Fibroblast of villous mesenchyme (primary cell): ENCODE results near the gene LSM14A. TPM values are rescaled to one million over a fixed set of nuclear protein-coding genes. Genes with fewer than 3 reads are reported as not detected.
"Not testable (repeated sequence)": the region's sequence is repeated elsewhere in the genome, so short reads cannot be mapped to it uniquely, and the experiment has no call there.

Experiments
- DNase-seq: peaks from one replicate; pipeline ENCODE4 v3.0.0-alpha.2; 2010; ENCODE audit warnings: low read depth
- H3K4me3 ChIP-seq: 2 replicates; pipeline ENCODE4 v1.5.1; 2011; ENCODE audit warnings: low read depth, mild to moderate bottlenecking, low read length
- CTCF ChIP-seq: IDR thresholded peaks from 2 replicates; pipeline ENCODE4 v1.5.1; 2012; ENCODE audit warnings: low read depth, mild to moderate bottlenecking, low read length; ENCODE audit not compliant: insufficient read depth
- total RNA-seq: library from RNA; depleted of rRNA; stranded (reverse); fragments of >200 nt; gene quantifications from 2 replicates; pipeline ENCODE4 v1.2.3, GENCODE V29; 2012

The LSM14A gene
- total RNA-seq, 1 donor = 72.1 TPM

GRCh38 chr19:34193876-34194275 is 21.6 kb downstream of the LSM14A start:
- no peak for TF ChIP-seq CTCF
- no peak for DNase-seq
- no peak overlapping the region for H3K4me3 ChIP-seq

- DNase-seq = no peak
- TF ChIP-seq CTCF = no peak
- no peak overlapping the region for H3K4me3 ChIP-seq
Measured at GRCh38 chr19:34201133-34201532, 28.8 kb downstream of the LSM14A start.

- H3K4me3 ChIP-seq, DNase-seq: not testable (repeated sequence)
Measured at GRCh38 chr19:34205324-34205723, 33.0 kb downstream of the LSM14A start.

GRCh38 chr19:34208291-34208884 is 36.1 kb downstream of the LSM14A start:
- no peak overlapping the region for H3K4me3 ChIP-seq
- TF ChIP-seq CTCF = no peak
- DNase-seq = no peak

- no peak for TF ChIP-seq CTCF
- no peak overlapping the region for H3K4me3 ChIP-seq
- DNase-seq = peak; percentile 10
Measured at GRCh38 chr19:34209726-34210125, 37.4 kb downstream of the LSM14A start.

GRCh38 chr19:34213283-34213682 is 41.0 kb downstream of the LSM14A start:
- no peak for DNase-seq
- no peak overlapping the region for H3K4me3 ChIP-seq
- TF ChIP-seq CTCF = no peak

GRCh38 chr19:34214040-34214439 is 41.7 kb downstream of the LSM14A start:
- H3K4me3 ChIP-seq = no peak overlapping the region
- TF ChIP-seq CTCF = no peak
- DNase-seq = no peak
